GM12874 (cell line): ENCODE data around the gene FOXP1.

Experiments used
- CTCF ChIP-seq: IDR thresholded peaks from 2 replicates; pipeline ENCODE4 v1.5.1; 2011; ENCODE audit warnings: low read depth, mild to moderate bottlenecking, control low read depth, low read length, moderate library complexity; ENCODE audit not compliant: insufficient read depth

Gene FOXP1

GRCh38 chr3:71562938-71563337, 20.6 kb downstream of the FOXP1 start:
- TF ChIP-seq CTCF = no peak

GRCh38 chr3:71560665-71561064, 22.9 kb downstream of the FOXP1 start:
- TF ChIP-seq CTCF = no peak

GRCh38 chr3:71559578-71560162, 23.9 kb downstream of the FOXP1 start:
- no peak for TF ChIP-seq CTCF

- TF ChIP-seq CTCF = no peak
These were observed 24.5 kb downstream of the FOXP1 start for GRCh38 chr3:71559021-71559420.

- TF ChIP-seq CTCF = no peak
These were observed 28.9 kb downstream of the FOXP1 start for GRCh38 chr3:71554649-71555048.

GRCh38 chr3:71551311-71551919, 32.1 kb downstream of the FOXP1 start:
- no peak for TF ChIP-seq CTCF

GRCh38 chr3:71549951-71550350, 33.6 kb downstream of the FOXP1 start:
- no peak for TF ChIP-seq CTCF
